Neural progenitor cell (in vitro differentiated cells): ENCODE measurements around the gene ZDHHC14. TPM values are rescaled to one million over a fixed set of nuclear protein-coding genes. Genes with fewer than 3 reads are reported as not detected.

Source experiments
- DNase-seq: peaks from one replicate; pipeline ENCODE4 v3.0.0-alpha.2; 2016; ENCODE audit warnings: low spot score
- H2AFZ ChIP-seq: fragments of 200-600 bp; sonication (generic); replicated peaks from 2 replicates; pipeline ENCODE4 v1.6.1; 2016; ENCODE audit warnings: antibody characterized with exemption
- H3F3A ChIP-seq: fragments of 200-600 bp; sonication (generic); 2 replicates; pipeline ENCODE4 v1.6.1; 2016; ENCODE audit warnings: antibody characterized with exemption, low read depth
- H3K27ac ChIP-seq: fragments of 200-600 bp; sonication (generic); 2 replicates; pipeline ENCODE4 v1.5.1; 2016; ENCODE audit warnings: mild to moderate bottlenecking
- H3K27me3 ChIP-seq: fragments of 200-600 bp; sonication (generic); 2 replicates; pipeline ENCODE4 v1.6.1; 2016; ENCODE audit warnings: mild to moderate bottlenecking, moderate library complexity
- H3K36me3 ChIP-seq: fragments of 200-600 bp; sonication (generic); 2 replicates; pipeline ENCODE4 v1.5.1; 2016
- H3K4me1 ChIP-seq: fragments of 200-600 bp; sonication (generic); 2 replicates; pipeline ENCODE4 v1.6.1; 2016; ENCODE audit warnings: mixed run types
- H3K4me2 ChIP-seq: fragments of 200-600 bp; sonication (generic); 2 replicates; pipeline ENCODE4 v1.6.1; 2016
- H3K4me3 ChIP-seq: fragments of 200-600 bp; sonication (generic); 2 replicates; pipeline ENCODE4 v1.5.1; 2016
- H3K79me2 ChIP-seq: fragments of 200-600 bp; sonication (generic); 2 replicates; pipeline ENCODE4 v1.6.1; 2016; ENCODE audit warnings: low read depth
- H3K9ac ChIP-seq: fragments of 200-600 bp; sonication (generic); 2 replicates; pipeline ENCODE4 v1.6.1; 2016
- H3K9me3 ChIP-seq: fragments of 200-600 bp; sonication (generic); 2 replicates; pipeline ENCODE4 v1.5.1; 2016; ENCODE audit warnings: low read depth
- H4K20me1 ChIP-seq: fragments of 200-600 bp; sonication (generic); 2 replicates; pipeline ENCODE4 v1.6.1; 2016; ENCODE audit warnings: low read depth
- H3K27ac Mint-ChIP-seq: 3 replicates; pipeline ENCODE4 v1.8.0; 2021; ENCODE audit warnings: mixed read lengths
- H3K27me3 Mint-ChIP-seq: 2 replicates; pipeline ENCODE4 v1.8.0; 2022; ENCODE audit warnings: low read depth, mild to moderate bottlenecking, inconsistent platforms, moderate library complexity, mixed read lengths; ENCODE audit not compliant: insufficient read depth
- H3K36me3 Mint-ChIP-seq: 3 replicates; pipeline ENCODE4 v1.8.0; 2021; ENCODE audit warnings: mixed read lengths
- H3K4me1 Mint-ChIP-seq: 3 replicates; pipeline ENCODE4 v1.8.0; 2021; ENCODE audit warnings: mixed read lengths
- H3K4me3 Mint-ChIP-seq: 3 replicates; pipeline ENCODE4 v1.8.0; 2021; ENCODE audit warnings: mild to moderate bottlenecking, moderate library complexity, mixed read lengths
- H3K9me3 Mint-ChIP-seq: 3 replicates; pipeline ENCODE4 v1.8.0; 2020; ENCODE audit warnings: mixed read lengths
- EZH2 ChIP-seq: fragments of 200-600 bp; sonication (generic); IDR thresholded peaks from 2 replicates; pipeline ENCODE4 v1.6.1; 2017; ENCODE audit warnings: antibody characterized with exemption, mild to moderate bottlenecking, moderate library complexity
- EZH2phosphoT487 ChIP-seq: fragments of 200-600 bp; sonication (generic); IDR thresholded peaks from 2 replicates; pipeline ENCODE4 v1.6.1; 2017; ENCODE audit warnings: antibody characterized with exemption
- total RNA-seq: library from RNA; depleted of rRNA; stranded (reverse); fragments of >200 nt; gene quantifications from 2 replicates; pipeline ENCODE4 v1.2.3, GENCODE V29; 2015; ENCODE audit warnings: low replicate concordance
- TF ChIP-seq, protein P1 (sequence below): fragments of 200-600 bp; sonication (generic); IDR thresholded peaks from 2 replicates; pipeline ENCODE4 v1.5.1; 2017; ENCODE audit warnings: antibody characterized with exemption, mild to moderate bottlenecking

ZDHHC14 gene
- total RNA-seq, 1 donor from 2014 or later = 14.5 TPM

DNA sequence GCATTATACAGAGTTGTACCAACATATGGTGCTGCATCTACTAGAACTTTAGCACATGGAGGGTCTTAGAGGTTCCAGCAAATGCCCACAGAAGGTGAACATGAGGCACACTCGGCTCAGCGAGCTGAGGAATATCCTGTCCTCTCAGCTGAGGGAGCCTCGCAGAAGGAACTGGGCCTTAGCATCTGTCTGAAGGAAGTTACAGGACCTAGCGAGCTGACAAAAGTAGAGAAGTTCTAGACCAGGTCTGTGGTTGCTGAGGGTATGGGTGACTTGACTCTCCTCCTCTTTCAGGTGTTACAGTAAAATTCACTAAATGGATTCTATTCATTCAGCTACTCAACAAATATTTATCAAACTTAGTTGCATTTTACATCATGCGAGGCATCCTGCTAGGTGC, 157.2 kb downstream of the ZDHHC14 start:
- H3K79me2 ChIP-seq = no peaks in the 10 kb centered on the region
- no peaks in the 10 kb centered on the region for H4K20me1 ChIP-seq
- no peak for DNase-seq
- H3K27ac Mint-ChIP-seq = peak overlapping the region; percentile 57
- H3K27me3 ChIP-seq = no peaks in the 10 kb centered on the region
- peaks cover 1% of the 10 kb centered on the region for H3K36me3 Mint-ChIP-seq
- peaks cover 4% of the 10 kb centered on the region for H3K27me3 Mint-ChIP-seq
- H3K4me3 Mint-ChIP-seq = no peak overlapping the region
- H3K36me3 ChIP-seq = no peaks in the 10 kb centered on the region
- H3K9ac ChIP-seq = no peak overlapping the region
- H2AFZ ChIP-seq = no peak overlapping the region
- H3K4me1 ChIP-seq = peaks cover 24% of the 10 kb centered on the region
- no peak for TF ChIP-seq EZH2phosphoT487
- TF ChIP-seq, protein P1, sequence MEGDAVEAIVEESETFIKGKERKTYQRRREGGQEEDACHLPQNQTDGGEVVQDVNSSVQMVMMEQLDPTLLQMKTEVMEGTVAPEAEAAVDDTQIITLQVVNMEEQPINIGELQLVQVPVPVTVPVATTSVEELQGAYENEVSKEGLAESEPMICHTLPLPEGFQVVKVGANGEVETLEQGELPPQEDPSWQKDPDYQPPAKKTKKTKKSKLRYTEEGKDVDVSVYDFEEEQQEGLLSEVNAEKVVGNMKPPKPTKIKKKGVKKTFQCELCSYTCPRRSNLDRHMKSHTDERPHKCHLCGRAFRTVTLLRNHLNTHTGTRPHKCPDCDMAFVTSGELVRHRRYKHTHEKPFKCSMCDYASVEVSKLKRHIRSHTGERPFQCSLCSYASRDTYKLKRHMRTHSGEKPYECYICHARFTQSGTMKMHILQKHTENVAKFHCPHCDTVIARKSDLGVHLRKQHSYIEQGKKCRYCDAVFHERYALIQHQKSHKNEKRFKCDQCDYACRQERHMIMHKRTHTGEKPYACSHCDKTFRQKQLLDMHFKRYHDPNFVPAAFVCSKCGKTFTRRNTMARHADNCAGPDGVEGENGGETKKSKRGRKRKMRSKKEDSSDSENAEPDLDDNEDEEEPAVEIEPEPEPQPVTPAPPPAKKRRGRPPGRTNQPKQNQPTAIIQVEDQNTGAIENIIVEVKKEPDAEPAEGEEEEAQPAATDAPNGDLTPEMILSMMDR = no peak
- TF ChIP-seq EZH2 = no peak
- H3F3A ChIP-seq = peaks cover 11% of the 10 kb centered on the region
- no peak overlapping the region for H3K4me3 ChIP-seq
- no peak overlapping the region for H3K4me2 ChIP-seq
- H3K4me1 Mint-ChIP-seq = peaks cover 37% of the 10 kb centered on the region
- H3K9me3 ChIP-seq = no peaks in the 10 kb centered on the region
- no peak overlapping the region for H3K27ac ChIP-seq
- no peaks in the 10 kb centered on the region for H3K9me3 Mint-ChIP-seq

DNA sequence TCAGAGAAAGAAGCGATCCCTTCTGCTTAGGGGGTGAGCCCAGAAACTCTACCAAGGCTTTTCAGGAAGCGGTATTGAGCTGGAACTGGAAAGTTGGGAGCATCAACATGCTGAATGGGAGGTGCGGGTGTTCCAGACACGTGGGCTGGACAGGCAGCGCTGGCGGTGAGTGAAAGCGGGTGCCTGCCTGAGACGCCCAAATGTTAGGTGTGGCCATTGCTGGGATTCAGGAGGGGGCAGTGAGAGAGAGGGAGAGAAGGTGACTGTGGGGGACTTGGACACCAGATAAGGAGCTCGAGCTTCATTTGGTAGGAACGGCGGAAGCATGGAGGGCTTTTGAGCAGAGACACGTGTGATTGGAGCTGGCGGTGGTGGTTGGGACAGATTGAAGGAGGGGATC, 157.7 kb downstream of the ZDHHC14 start:
- Mint-ChIP-seq H3K27ac (no peak overlapping the region), H3K27me3 (peaks cover 4% of the 10 kb centered on the region), H3K4me3 (no peak overlapping the region), H3K4me1 (peaks cover 32% of the 10 kb centered on the region), H3K36me3 (peaks cover 6% of the 10 kb centered on the region), H3K9me3 (peaks cover 3% of the 10 kb centered on the region)
- no peak overlapping the region for H3K9ac ChIP-seq
- H3K27me3 ChIP-seq = no peaks in the 10 kb centered on the region
- H3K36me3 ChIP-seq = no peaks in the 10 kb centered on the region
- H3K4me1 ChIP-seq = peaks cover 19% of the 10 kb centered on the region
- no peak overlapping the region for H3K4me3 ChIP-seq
- H3K4me2 ChIP-seq = no peak overlapping the region
- no peak overlapping the region for H3K27ac ChIP-seq
- H3K9me3 ChIP-seq = no peaks in the 10 kb centered on the region
- TF ChIP-seq EZH2 (no peak), EZH2phosphoT487 (no peak)
- TF ChIP-seq, protein P1 = no peak
- no peaks in the 10 kb centered on the region for H3K79me2 ChIP-seq
- no peaks in the 10 kb centered on the region for H4K20me1 ChIP-seq
- peaks cover 5% of the 10 kb centered on the region for H3F3A ChIP-seq
- no peak overlapping the region for H2AFZ ChIP-seq
- no peak for DNase-seq

DNA sequence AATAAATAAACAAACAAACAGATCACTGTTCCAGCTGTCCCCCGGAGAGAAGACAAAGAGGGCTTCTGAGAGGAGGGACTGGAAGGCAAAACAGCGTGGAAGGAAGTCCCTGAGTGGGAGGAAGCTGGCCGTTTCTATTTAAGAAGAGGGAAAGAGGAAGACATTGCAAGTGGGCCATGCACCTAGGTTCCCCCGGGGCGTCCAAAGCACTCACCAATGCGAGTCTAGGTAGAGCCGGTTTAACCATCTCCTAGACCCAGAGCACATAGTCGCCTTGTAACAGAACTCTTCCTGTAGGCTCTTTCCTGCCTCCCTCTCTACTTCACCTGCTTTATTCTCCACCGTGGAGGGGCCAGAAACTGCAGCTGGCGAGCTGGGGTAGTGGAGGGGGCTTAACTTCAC, 158.4 kb downstream of the ZDHHC14 start:
- Histone ChIP-seq H3K4me1 (peaks cover 12% of the 10 kb centered on the region), H3K4me2 (no peak overlapping the region), H3K9me3 (no peaks in the 10 kb centered on the region), H3F3A (no peaks in the 10 kb centered on the region), H3K4me3 (no peak overlapping the region), H3K27me3 (no peaks in the 10 kb centered on the region), H2AFZ (no peak overlapping the region), H3K9ac (no peak overlapping the region), H4K20me1 (no peaks in the 10 kb centered on the region), H3K36me3 (no peaks in the 10 kb centered on the region), H3K27ac (no peak overlapping the region), H3K79me2 (no peaks in the 10 kb centered on the region)
- TF ChIP-seq, protein P1 = no peak
- TF ChIP-seq EZH2 = no peak
- TF ChIP-seq EZH2phosphoT487 = no peak
- no peak overlapping the region for H3K4me3 Mint-ChIP-seq
- peaks cover 29% of the 10 kb centered on the region for H3K4me1 Mint-ChIP-seq
- no peak for DNase-seq
- no peak overlapping the region for H3K27ac Mint-ChIP-seq
- H3K27me3 Mint-ChIP-seq = peaks cover 4% of the 10 kb centered on the region
- H3K9me3 Mint-ChIP-seq = peaks cover 3% of the 10 kb centered on the region
- H3K36me3 Mint-ChIP-seq = peaks cover 7% of the 10 kb centered on the region
